ENCODE results near the gene ANKAR. TPM values are rescaled to one million over a fixed set of nuclear protein-coding genes. Genes with fewer than 3 reads are reported as not detected.

The ANKAR gene, protein sequence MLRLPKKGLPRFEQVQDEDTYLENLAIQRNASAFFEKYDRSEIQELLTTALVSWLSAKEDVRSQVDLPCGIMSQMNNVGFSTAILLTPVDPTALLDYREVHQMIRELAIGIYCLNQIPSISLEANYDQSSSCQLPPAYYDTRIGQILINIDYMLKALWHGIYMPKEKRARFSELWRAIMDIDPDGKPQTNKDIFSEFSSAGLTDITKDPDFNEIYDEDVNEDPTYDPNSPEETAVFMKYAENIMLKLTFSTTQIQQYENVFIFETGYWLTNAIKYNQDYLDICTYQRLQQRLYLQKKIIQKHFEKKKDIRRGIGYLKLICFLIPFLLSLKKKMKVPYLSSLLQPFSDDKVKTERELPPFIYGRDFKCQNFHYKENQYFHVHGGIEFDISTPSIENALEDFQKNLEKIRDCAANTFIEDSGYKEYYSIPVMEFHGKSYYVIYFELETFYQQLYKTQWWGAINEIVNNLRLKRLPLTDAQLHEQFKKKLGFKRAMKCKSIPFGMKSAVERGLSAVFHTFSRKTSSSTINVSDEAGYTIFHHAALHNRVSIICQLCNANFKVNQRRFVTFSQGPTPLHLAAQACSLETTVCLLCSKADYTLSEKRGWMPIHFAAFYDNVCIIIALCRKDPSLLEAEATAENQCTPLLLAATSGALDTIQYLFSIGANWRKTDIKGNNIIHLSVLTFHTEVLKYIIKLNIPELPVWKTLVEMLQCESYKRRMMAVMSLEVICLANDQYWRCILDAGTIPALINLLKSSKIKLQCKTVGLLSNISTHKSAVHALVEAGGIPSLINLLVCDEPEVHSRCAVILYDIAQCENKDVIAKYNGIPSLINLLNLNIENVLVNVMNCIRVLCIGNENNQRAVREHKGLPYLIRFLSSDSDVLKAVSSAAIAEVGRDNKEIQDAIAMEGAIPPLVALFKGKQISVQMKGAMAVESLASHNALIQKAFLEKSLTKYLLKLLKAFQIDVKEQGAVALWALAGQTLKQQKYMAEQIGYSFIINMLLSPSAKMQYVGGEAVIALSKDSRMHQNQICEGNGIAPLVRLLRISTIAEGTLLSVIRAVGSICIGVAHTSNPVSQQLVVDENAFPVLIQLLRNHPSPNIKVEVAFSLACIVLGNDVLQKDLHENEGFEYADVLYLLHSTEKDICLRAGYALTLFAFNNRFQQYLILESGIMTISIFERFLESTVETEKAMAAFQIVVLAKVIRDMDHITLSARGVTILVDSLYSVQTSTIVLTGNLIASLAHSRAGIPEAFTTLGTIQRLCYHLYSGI (N-terminal part only)
- total RNA-seq, result 13.9 TPM

DNA sequence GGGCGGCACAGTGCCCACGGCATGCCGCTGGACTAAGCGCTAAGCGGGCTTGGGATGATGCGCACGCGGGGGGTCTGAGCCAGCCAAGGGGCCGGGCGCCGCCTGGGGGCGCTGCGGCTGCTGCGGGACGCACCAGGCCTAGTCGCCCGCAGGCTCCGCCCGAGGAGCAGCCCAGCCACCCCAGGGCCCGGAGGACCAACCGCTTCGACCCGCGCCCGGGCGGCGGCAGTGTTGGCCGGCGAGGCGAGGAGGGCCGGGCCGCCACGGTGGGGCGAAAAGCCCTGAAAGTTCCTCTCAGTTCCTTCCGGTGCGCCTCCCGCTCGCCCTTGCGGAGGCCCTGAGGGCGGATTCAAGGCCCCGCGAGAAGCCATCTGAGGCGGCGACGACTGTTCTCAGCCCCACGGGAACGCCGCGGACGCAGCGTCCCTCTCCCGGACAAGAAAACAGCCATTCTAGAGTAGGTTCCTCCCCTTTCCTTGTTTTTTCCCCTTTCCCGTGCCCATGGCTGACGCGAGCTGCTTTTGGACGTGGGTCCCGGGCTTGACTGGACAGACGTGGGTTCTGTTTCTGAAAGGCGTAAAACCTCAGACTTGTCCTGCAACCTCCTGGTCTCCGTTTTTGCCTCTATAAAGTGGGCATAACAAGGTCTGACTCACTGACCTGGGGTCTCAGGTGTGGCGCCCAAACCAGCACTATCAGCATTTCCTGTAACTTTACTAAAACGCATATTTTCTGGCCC, at the start of gene ANKAR:
Gene ANKAR, plus strand, starts transcription at position 297 of the 739 bp plus-strand sequence. CDS start 1,821 bp downstream, outside the sequence.
- Histone ChIP-seq H3K9me3 (ENCODE audit: low read depth, low read length) (no peaks in the 10 kb centered on the region), H3K4me3 (ENCODE audit: low read length) (peak within 1 kb of the TSS; percentile 58), H3K27me3 (ENCODE audit: insufficient read depth, low read length) (no peaks in the 10 kb centered on the region), H3K4me1 (ENCODE audit: insufficient read depth, low read length) (peaks cover 21% of the 10 kb centered on the region)

DNA sequence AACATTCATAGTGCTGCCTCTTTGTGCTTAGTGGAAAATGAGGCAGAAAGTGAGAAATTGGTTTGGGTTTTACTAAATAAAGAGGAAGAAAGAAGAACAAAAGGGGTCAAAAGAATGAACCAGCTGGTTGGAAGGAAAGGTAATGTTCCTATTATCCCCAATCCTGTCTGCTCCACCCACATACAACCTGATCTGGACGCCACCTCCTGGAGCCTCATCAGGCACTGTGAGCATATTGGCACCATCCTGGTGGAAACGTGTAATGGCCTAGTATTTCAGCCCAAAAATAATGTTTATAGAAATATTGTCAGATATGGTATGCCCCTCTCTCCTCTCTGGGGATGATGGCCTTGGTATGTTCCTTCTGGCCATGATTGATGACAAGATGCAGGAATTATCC, 48.8 kb upstream of the ANKAR start:
- Histone ChIP-seq H3K27me3 (ENCODE audit: insufficient read depth, low read length) (no peaks in the 10 kb centered on the region), H3K4me1 (ENCODE audit: insufficient read depth, low read length) (no peaks in the 10 kb centered on the region), H3K4me3 (ENCODE audit: low read length) (no peak overlapping the region), H3K9me3 (ENCODE audit: low read depth, low read length) (no peaks in the 10 kb centered on the region)

DNA sequence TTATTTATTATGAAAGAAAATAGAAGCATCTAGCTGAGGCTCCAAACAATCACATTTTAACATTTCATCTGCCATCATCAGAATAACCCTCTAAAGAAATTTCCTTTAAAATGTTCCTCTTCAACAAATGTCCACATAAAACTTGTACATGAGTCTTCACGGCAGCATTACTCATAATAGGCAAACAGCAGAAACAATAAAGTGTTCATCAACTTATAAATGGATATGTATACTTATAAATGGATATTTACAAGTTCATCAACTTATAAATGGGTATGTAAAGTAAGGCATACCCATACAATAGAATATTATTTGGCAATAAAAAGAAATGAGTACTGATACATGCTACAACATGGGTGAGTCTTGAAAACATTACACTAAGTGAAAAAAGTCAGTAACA, 46.7 kb upstream of the ANKAR start:
- Histone ChIP-seq H3K9me3 (ENCODE audit: low read depth, low read length) (no peaks in the 10 kb centered on the region), H3K4me1 (ENCODE audit: insufficient read depth, low read length) (no peaks in the 10 kb centered on the region), H3K27me3 (ENCODE audit: insufficient read depth, low read length) (no peaks in the 10 kb centered on the region), H3K4me3 (ENCODE audit: low read length) (no peak overlapping the region)

DNA sequence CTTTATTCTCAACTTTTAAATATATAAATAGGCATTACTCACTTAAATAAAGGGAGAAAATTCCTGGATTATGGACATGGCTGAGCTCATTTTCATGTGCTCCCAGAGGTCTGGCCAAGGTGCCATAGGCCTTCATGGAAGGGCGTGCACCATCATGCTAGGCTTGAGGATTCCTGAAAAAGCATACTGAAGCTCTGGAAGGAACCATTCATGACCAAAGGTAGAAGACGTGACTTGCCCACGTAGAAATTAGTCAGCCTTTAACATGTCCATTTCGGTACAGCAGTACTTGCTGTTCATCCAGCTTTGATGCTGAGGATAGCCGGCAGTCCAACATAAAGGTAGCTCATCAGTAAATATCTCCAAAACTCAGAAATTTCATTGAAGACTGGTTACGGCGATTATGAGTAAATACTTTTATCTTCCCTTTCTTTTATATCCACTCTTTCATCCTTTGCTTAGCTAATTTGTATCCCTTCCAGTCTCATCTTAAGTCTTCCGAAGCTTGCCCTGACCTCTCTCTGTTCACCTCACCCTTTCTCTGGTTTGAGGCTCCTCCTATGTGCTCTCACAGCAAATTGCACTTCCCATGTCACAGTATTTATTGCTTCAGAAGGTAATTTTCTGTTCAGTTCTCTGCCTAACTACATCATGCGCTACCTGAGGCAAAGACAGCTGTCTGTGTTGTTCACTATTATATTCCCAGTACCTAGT, 45.5 kb upstream of the ANKAR start:
- Histone ChIP-seq H3K4me3 (ENCODE audit: low read length) (no peak overlapping the region), H3K27me3 (ENCODE audit: insufficient read depth, low read length) (no peaks in the 10 kb centered on the region), H3K4me1 (ENCODE audit: insufficient read depth, low read length) (no peaks in the 10 kb centered on the region), H3K9me3 (ENCODE audit: low read depth, low read length) (no peaks in the 10 kb centered on the region)

DNA sequence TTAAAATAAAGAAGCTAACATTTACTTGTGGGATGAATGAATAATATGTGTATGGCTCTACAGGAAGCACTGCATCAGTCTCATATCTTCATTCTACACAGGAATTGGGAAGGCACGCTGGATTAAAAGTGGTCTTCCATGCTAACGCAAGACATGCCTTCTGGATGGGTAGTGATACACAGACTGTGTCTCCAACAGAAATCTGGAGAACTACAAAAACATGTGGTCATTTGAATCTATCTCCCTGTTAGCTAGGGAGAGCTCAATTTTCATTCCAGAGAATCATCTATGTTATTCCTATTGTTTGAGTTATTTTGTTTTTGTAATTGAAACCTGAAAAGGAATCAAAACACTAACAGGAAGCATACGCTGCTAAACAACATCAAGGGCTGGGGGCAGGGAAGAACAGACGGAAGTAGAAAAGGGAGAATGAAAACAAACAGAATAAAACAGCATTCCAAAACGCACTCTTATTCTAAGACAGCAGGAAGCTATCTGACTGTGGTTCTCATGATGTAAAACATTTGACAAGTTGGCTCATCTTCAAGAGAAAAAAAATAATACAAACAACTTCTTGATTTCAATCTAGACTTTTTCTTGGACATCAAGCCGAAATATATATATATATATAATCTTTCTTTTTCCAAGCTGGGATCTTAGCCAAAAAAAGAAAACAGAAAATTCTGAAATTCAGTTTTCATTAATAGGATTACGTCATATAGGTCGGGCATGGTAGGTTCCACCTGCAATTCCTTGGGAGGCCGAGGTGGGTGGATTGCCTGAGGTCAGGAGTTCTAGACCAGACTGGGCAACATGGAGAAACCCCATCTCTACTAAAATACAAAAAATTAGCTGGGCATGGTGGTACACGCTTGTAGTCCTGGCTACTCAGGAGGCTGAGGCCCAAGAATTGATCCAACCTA, 44.7 kb upstream of the ANKAR start:
- Histone ChIP-seq H3K27me3 (ENCODE audit: insufficient read depth, low read length) (no peaks in the 10 kb centered on the region), H3K4me3 (ENCODE audit: low read length) (no peak overlapping the region), H3K4me1 (ENCODE audit: insufficient read depth, low read length) (no peaks in the 10 kb centered on the region), H3K9me3 (ENCODE audit: low read depth, low read length) (no peaks in the 10 kb centered on the region)

DNA sequence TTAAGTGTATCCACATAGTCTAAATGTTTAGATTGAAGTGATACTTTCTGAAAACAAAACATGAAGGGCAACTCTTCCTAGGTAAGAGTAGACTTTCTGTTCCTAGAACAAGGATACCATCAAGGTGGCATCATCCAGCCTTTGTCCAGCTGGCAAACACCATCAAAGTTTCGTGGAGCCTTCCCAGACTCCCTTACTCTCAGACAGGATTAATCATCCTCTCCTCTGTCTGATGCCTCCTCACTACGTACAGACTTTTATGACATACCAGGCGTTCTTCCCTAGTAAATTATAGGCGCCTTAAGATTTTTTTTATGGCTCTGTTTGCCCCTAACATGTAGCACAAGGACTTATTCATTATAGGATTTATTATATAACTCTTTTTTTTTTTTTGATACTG, 42.6 kb upstream of the ANKAR start:
- Histone ChIP-seq H3K27me3 (ENCODE audit: insufficient read depth, low read length) (no peaks in the 10 kb centered on the region), H3K9me3 (ENCODE audit: low read depth, low read length) (no peaks in the 10 kb centered on the region), H3K4me1 (ENCODE audit: insufficient read depth, low read length) (no peaks in the 10 kb centered on the region), H3K4me3 (ENCODE audit: low read length) (no peak overlapping the region)

DNA sequence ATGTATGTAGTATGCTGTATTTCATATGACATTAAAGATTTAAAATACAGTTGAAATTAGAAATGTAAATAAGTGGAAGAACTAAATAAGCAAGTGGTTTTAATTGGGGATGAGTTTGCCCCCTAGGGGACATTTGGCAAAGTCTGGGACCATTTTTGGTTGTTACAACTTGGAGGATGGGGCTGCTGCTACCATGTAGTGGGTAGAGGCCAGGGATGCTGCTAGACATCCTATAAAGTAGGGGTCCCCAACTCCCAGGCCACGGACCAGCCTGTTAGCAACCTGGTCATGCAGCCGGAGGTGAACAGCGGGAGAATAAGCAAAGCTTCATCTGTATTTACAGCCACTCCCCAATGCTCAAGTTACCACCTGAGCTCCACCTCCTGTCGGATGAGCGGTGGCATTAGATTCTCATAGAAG, 41.1 kb upstream of the ANKAR start:
- Histone ChIP-seq H3K4me1 (ENCODE audit: insufficient read depth, low read length) (no peaks in the 10 kb centered on the region), H3K27me3 (ENCODE audit: insufficient read depth, low read length) (no peaks in the 10 kb centered on the region), H3K9me3 (ENCODE audit: low read depth, low read length) (no peaks in the 10 kb centered on the region), H3K4me3 (ENCODE audit: low read length) (no peak overlapping the region)

DNA sequence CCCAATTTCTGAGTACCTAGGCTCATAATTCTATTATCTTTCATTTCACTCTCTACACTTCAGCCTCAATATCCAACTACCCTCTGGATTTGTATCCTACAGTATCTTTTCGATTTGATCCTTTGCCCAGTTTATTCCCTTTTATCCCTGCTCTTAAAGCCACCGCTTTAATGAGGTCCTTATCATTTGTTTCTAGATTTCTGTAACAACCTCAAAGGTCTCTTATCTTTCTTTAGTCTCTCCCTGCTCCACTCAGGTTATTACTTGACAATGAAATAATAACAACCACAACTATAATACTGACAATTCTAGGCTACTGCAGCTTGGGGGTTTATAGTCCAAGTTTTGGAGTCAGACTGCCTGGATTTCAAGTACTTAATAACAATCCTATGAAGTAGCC, 39.1 kb upstream of the ANKAR start:
- Histone ChIP-seq H3K4me1 (ENCODE audit: insufficient read depth, low read length) (no peaks in the 10 kb centered on the region), H3K4me3 (ENCODE audit: low read length) (no peak overlapping the region), H3K9me3 (ENCODE audit: low read depth, low read length) (no peaks in the 10 kb centered on the region), H3K27me3 (ENCODE audit: insufficient read depth, low read length) (no peaks in the 10 kb centered on the region)

DNA sequence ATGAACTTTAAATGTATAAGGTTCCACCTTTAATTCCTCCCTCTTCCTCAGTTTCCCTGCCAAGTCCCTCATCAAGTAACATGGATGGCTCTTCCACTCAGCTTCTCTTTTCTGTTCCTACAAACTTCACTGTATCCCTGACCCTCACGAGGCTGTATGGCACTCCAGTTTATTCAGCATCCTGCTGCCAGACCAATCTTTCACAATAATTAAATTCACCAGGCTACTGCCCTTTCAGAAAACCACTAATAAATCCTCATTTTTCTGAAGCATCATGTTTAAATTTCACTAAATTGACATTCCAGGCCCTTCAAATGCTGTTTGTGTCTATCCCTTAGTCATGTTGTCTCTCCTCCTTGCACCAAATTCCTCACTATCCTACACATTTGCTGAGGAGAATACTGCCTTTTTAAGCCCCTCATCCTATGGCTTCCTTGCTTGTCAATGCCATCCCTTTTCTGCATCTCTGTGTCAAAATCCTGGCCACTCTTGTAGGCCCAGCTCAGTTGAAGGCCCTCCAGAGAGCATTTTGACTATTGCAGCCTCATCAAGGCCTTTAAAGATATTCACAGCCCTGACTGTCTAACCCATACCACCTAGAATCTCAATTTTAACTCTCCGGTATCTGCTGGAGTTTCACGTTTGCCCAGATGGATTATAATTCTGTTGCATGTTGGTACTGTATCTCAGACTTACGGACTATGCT, 36.0 kb upstream of the ANKAR start:
- no peaks in the 10 kb centered on the region for H3K27me3 ChIP-seq (ENCODE audit: insufficient read depth, low read length)
- H3K4me3 ChIP-seq (ENCODE audit: low read length), result no peak overlapping the region
- H3K9me3 ChIP-seq (ENCODE audit: low read depth, low read length), result no peaks in the 10 kb centered on the region
- no peaks in the 10 kb centered on the region for H3K4me1 ChIP-seq (ENCODE audit: insufficient read depth, low read length)

DNA sequence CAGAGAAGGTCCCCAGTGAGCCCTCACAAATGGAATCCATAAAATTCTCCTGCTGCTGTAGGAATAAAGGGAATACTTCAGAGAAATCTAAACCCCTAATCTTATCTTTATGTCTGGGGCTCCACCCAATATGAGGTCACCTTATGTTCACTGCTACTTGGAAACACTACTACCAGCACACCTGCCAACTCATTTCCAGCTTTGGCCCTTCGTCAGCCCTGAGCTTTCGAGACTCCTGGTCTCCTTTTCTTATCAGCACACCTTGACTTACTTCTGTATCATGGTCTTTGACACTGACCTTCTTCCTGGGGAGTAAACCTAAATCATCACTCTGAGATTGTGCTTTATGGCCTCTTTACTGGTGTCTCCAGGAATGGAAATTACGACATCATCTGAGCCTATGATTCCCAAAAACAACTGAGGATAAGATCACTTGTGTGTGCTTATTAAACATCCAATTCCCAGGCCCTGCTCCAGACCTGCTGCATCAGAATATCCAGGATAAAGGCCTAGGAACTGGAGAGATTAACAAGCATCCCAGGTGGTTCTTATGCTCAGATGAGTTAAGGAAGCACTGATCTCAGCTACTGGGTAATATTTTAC, 35.4 kb upstream of the ANKAR start:
- Histone ChIP-seq H3K4me1 (ENCODE audit: insufficient read depth, low read length) (no peaks in the 10 kb centered on the region), H3K9me3 (ENCODE audit: low read depth, low read length) (no peaks in the 10 kb centered on the region), H3K27me3 (ENCODE audit: insufficient read depth, low read length) (no peaks in the 10 kb centered on the region)

DNA sequence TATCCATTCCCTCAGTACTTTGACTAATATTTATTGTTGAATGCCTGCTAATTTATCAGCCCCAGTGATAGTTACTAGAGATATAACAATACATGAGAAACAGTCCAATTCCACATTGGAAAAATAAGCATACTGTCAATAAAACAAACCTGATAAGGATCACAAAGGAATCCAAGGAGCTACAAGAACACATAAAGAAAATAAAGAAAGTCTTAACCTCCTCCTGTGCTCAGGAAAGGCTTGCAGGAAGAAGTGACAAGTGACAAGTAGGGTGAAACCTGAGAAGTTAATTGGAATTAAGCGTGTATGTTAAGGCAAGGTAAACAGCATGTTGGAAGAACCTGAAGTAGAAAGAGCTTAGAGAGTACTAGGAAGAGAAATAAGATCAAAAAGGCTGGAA, 33.5 kb upstream of the ANKAR start:
- Histone ChIP-seq H3K9me3 (ENCODE audit: low read depth, low read length) (no peaks in the 10 kb centered on the region), H3K4me3 (ENCODE audit: low read length) (no peak overlapping the region), H3K27me3 (ENCODE audit: insufficient read depth, low read length) (no peaks in the 10 kb centered on the region), H3K4me1 (ENCODE audit: insufficient read depth, low read length) (no peaks in the 10 kb centered on the region)

More for the DNA sequence above, 35.4 kb upstream of the ANKAR start:
- H3K4me3 ChIP-seq (ENCODE audit: low read length), result no peak overlapping the region

DNA sequence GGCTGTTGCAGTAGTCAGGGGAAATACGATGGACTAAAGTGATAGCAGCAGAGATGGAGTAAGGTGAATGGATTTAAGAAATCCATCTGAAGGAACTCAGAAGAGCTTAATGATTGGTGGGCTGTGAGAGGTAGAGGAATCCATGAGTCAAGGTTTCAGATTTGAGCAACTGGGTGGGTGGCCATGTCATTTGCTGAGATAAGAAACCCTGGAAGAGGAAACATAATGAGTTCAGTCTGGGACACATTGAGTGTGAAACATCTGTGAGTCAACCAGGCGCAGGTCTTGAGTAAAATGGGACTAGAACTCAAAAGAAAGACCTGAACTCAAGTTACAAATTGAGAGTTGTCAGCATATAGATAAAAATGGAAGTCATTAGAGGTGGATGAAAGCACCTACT, 32.9 kb upstream of the ANKAR start:
- Histone ChIP-seq H3K27me3 (ENCODE audit: insufficient read depth, low read length) (no peaks in the 10 kb centered on the region), H3K4me1 (ENCODE audit: insufficient read depth, low read length) (no peaks in the 10 kb centered on the region), H3K9me3 (ENCODE audit: low read depth, low read length) (no peaks in the 10 kb centered on the region), H3K4me3 (ENCODE audit: low read length) (no peak overlapping the region)
